Fibroblast of lung (primary cell): ENCODE data around the gene UBTD1. TPM values are rescaled to one million over a fixed set of nuclear protein-coding genes. Genes with fewer than 3 reads are reported as not detected.

Experiments used
- DNase-seq, 2 donors: peaks; one replicate each; pipeline versions ENCODE4 v3.0.0 to v3.0.0-alpha.2; 2010; ENCODE audit warnings: low read depth in 2 of 2
- H2AFZ ChIP-seq: 2 replicates; pipeline ENCODE4 v1.5.1; 2012; ENCODE audit warnings: low read length, control low read depth, inconsistent platforms
- H3K27ac ChIP-seq: 2 replicates; pipeline ENCODE4 v1.5.1; 2011; ENCODE audit warnings: low read length, control low read depth; ENCODE audit not compliant: insufficient read depth
- H3K27me3 ChIP-seq: 2 replicates; pipeline ENCODE4 v1.5.1; 2011; ENCODE audit warnings: mild to moderate bottlenecking, low read length; ENCODE audit not compliant: control insufficient read depth, insufficient read depth
- H3K36me3 ChIP-seq: 2 replicates; pipeline ENCODE4 v1.5.1; 2011; ENCODE audit warnings: low read length; ENCODE audit not compliant: control insufficient read depth, insufficient read depth
- H3K4me1 ChIP-seq: 2 replicates; pipeline ENCODE4 v1.5.1; 2011; ENCODE audit warnings: low read length; ENCODE audit not compliant: control insufficient read depth, insufficient read depth; ENCODE audit errors: extremely low read depth
- H3K4me2 ChIP-seq: 2 replicates; pipeline ENCODE4 v1.5.1; 2011; ENCODE audit warnings: low read length, control low read depth; ENCODE audit not compliant: insufficient read depth; ENCODE audit errors: extremely low read depth
- H3K4me3 ChIP-seq, 4 experiments: fragments of 200-600 bp in 1 of 4; sonication (generic) in 1 of 4; replicated peaks in 1 of 4; 2 replicates each; pipeline ENCODE4 v1.5.1; 2011 to 2016; ENCODE audit warnings: low read length in 4 of 4, low read depth in 3 of 4, mild to moderate bottlenecking in 3 of 4, control low read depth in 2 of 4, inconsistent platforms in 1 of 4, mixed read lengths in 1 of 4; ENCODE audit not compliant: insufficient read depth in 1 of 4; ENCODE audit errors: control extremely low read depth in 1 of 4
- H3K79me2 ChIP-seq: 2 replicates; pipeline ENCODE4 v1.5.1; 2012; ENCODE audit warnings: mild to moderate bottlenecking, low read length, inconsistent platforms; ENCODE audit not compliant: control insufficient read depth, insufficient read depth
- H3K9ac ChIP-seq: 2 replicates; pipeline ENCODE4 v1.5.1; 2011; ENCODE audit warnings: mild to moderate bottlenecking, low read length, control low read depth; ENCODE audit not compliant: insufficient read depth
- H3K9me3 ChIP-seq: 2 replicates; pipeline ENCODE4 v1.5.1; 2012; ENCODE audit warnings: low read depth, low read length; ENCODE audit not compliant: control insufficient read depth, insufficient read depth
- H4K20me1 ChIP-seq: 2 replicates; pipeline ENCODE4 v1.5.1; 2011; ENCODE audit warnings: low read length; ENCODE audit not compliant: control insufficient read depth, insufficient read depth; ENCODE audit errors: extremely low read depth
- CTCF ChIP-seq, 2 donors: IDR thresholded peaks in 1 of 2; conservative IDR thresholded peaks in 1 of 2; 1 replicate in 1 of 2; 2 replicates in 1 of 2; pipeline ENCODE4 v1.5.1; 2011 to 2012; ENCODE audit warnings: low read length in 2 of 2, control low read depth in 1 of 2, inconsistent platforms in 1 of 2, low read depth in 1 of 2, mild to moderate bottlenecking in 1 of 2
- EZH2 ChIP-seq: IDR thresholded peaks from 2 replicates; pipeline ENCODE4 v1.5.1; 2012; ENCODE audit warnings: low read length, control low read depth, mild to moderate bottlenecking; ENCODE audit errors: missing control alignments
- polyA plus RNA-seq, 2 donors: library from polyadenylated mRNA; depleted of rRNA in 1 of 2; stranded (reverse) in 1 of 2; unstranded in 1 of 2; fragments of >200 nt; gene quantifications; 2 replicates each; pipeline ENCODE4 v1.2.1, GENCODE V29; 2011 to 2012; ENCODE audit warnings: missing spikeins in 1 of 2
- total RNA-seq: library from RNA; depleted of rRNA; stranded (reverse); fragments of >200 nt; gene quantifications from 2 replicates; pipeline ENCODE4 v1.2.1, GENCODE V29; 2014

The UBTD1 gene
- total and polyA plus RNA-seq, 2 donors (not counting 1 experiment from before 2014, with no cell fraction given): 10.7 to 22.0 TPM

DNA sequence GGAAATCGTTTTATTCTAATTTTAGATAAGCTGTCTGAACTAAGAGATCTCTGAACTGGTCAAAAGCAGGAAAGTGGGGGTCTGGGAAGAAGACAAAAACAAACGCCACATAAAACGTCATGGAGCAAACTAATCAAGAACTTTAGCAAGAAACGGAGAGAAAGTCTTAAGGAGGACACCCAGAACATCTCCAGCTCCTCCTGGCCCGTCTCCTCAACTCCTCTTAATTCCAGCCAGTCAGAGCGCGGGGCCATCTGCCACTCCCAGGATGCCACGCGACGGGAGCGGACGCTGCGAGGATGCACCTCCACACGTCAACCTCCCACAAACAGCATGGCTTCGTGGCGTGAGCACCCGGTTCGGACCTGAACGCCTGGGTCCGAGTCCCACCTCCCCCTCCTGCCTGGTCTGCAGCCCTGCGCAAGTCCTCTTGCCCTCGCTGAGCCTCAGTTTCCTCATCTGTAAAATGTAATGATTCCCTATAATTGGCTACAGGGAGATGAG is 1.1 kb upstream of the UBTD1 start:
- H3K27me3 ChIP-seq: no peaks in the 10 kb centered on the region
- no peak for TF ChIP-seq CTCF (conservative IDR thresholded peaks at IDR 0.05 in 1 of 2, IDR thresholded peaks at IDR 0.05 in 1 of 2; ENCODE audit: low read depth in 1 of 2, low read length in 2 of 2)
- TF ChIP-seq EZH2: no peak
- no peaks in the 10 kb centered on the region for H4K20me1 ChIP-seq
- H3K4me2 ChIP-seq: peak overlapping the region; percentile 84
- peak overlapping the region; percentile 81 for H2AFZ ChIP-seq
- peaks cover 72% of the 10 kb centered on the region for H3K79me2 ChIP-seq
- peak overlapping the region; percentile 90 for H3K9ac ChIP-seq
- H3K4me1 ChIP-seq: peaks cover 8% of the 10 kb centered on the region
- no peaks in the 10 kb centered on the region for H3K9me3 ChIP-seq
- H3K4me3 ChIP-seq: peak overlapping the region; percentile 98 to 99 (median 98)
- peak; percentile 67 to 82 for DNase-seq
- H3K27ac ChIP-seq: peak overlapping the region; percentile 95
- H3K36me3 ChIP-seq: peaks cover 1% of the 10 kb centered on the region

- H3K4me1 ChIP-seq: peaks cover 8% of the 10 kb centered on the region
- H3K9me3 ChIP-seq: no peaks in the 10 kb centered on the region
- peak within 1 kb of the TSS; percentile 84 for H3K4me2 ChIP-seq
- H2AFZ ChIP-seq: peak within 1 kb of the TSS; percentile 81
- peak within 1 kb of the TSS; percentile 98 to 99 (median 98) for H3K4me3 ChIP-seq
- H4K20me1 ChIP-seq: no peaks in the 10 kb centered on the region
- peak within 1 kb of the TSS; percentile 90 for H3K9ac ChIP-seq
- peaks cover under 1% of the 10 kb centered on the region for H3K36me3 ChIP-seq
- DNase-seq: peak; percentile 97 to 99
- no peak for TF ChIP-seq CTCF (conservative IDR thresholded peaks at IDR 0.05 in 1 of 2, IDR thresholded peaks at IDR 0.05 in 1 of 2; ENCODE audit: low read depth in 1 of 2, low read length in 2 of 2)
- TF ChIP-seq EZH2: no peak
- H3K27ac ChIP-seq: peak within 1 kb of the TSS; percentile 95
- H3K27me3 ChIP-seq: no peaks in the 10 kb centered on the region
- peaks cover 65% of the 10 kb centered on the region for H3K79me2 ChIP-seq
Observed at GRCh38 chr10:97498076-97498840, 466 bp upstream of the UBTD1 start, which contains the start of gene MMS19. MMS19 (minus strand) TSS chr10:97498422; CDS start chr10:97498384, 38 bp downstream.

DNA sequence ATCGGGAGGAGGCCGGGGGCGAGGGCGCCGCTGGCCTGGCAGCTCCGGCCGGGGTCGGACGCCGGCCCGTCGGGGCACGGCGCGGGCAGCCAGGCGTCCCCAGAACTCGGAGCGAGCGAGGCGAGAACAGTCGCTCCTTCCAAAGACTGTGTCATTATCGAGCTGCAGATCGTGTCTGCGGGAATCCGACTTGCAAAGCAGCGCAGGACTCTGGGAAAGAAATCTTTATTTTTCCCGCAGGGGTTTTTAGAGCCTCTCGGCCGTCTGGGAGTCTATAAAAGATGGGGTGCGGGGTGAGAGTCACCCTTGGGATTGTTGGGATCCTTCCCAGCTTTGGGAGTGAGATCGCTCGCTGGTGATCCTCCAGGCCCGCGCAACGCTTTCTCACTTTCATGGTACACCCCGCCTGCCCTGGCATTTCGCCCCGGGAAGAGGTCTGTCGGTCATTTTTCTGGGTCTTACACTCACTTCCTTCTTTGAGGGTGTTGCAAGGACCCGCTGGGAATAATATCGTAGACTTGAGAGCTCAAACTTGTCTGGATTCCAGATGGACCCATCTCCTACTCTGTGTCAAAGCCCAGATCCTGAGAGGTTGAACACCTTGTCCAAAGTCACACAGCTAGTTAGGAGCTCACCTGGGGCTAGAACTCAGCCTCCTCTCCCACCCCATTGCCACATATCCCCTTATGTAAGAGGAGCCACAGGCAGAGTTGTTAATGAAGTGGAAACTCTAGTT is 1.0 kb downstream of the UBTD1 start:
- peak overlapping the region; percentile 62 for H3K27ac ChIP-seq
- no peaks in the 10 kb centered on the region for H3K9me3 ChIP-seq
- H3K79me2 ChIP-seq: peaks cover 54% of the 10 kb centered on the region
- peaks cover 8% of the 10 kb centered on the region for H3K4me1 ChIP-seq
- no peaks in the 10 kb centered on the region for H3K27me3 ChIP-seq
- no peak overlapping the region for H2AFZ ChIP-seq
- no peaks in the 10 kb centered on the region for H3K36me3 ChIP-seq
- H4K20me1 ChIP-seq: no peaks in the 10 kb centered on the region
- peak; percentile 62 to 78 for DNase-seq
- TF ChIP-seq CTCF (conservative IDR thresholded peaks at IDR 0.05 in 1 of 2, IDR thresholded peaks at IDR 0.05 in 1 of 2; ENCODE audit: low read depth in 1 of 2, low read length in 2 of 2) (no peak), EZH2 (no peak)
- peak overlapping the region; percentile 75 to 98 (median 89) for H3K4me3 ChIP-seq
- H3K9ac ChIP-seq: peak overlapping the region; percentile 70
- peak overlapping the region; percentile 96 for H3K4me2 ChIP-seq
